NK-92 treated with Interleukin-12 subunit alpha and Interleukin-12 subunit beta, amount 100 ng/mL, for 24 hours (cell line): Measurements from ENCODE around the gene NLRP9.
"Not testable (repeated sequence)": the region's sequence is repeated elsewhere in the genome, so short reads cannot be mapped to it uniquely, and the experiment has no call there.

Source experiments
- DNase-seq: peaks from one replicate; lab custom pipeline; 2025; lab: John Stamatoyannopoulos, UW

NLRP9 gene

GRCh38 chr19:55738302-55738701, at the start of gene NLRP9:
NLRP9 (minus strand) TSS chr19:55738402; CDS start chr19:55738374, 28 bp downstream.
- no peak for DNase-seq

DNA sequence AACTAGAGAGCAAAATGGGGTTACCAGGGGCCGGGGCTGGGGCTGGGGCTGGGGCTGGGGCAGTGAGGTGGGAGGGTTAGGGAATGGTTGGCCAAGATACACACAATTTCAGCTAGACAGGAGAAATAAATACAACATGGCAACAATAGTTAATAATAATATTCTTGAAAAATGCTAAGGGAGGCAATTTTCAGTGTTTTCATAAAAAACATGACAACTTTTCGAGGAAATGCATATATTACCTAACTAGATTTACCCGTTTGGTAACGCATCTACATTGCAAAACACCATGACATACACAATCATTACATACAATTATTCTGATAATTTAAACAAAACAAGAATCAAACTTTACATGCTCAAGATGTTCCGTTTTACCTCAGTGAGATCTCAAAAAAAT, 42.9 kb upstream of the NLRP9 start:
- no peak for DNase-seq

GRCh38 chr19:55778331-55778730, 40.1 kb upstream of the NLRP9 start:
- no peak for DNase-seq

DNA sequence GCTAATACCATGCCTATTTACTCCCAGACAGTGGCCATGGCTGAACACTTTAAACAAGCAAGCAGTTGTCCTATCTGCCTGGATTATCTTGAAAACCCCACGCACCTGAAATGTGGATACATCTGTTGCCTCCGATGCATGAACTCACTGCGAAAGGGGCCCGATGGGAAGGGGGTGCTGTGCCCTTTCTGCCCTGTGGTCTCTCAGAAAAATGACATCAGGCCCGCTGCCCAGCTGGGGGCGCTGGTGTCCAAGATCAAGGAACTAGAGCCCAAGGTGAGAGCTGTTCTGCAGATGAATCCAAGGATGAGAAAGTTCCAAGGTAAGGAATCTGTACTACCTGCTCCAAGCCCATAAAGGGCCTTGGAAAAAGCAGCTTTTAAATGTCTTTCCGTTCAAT, 39.3 kb upstream of the NLRP9 start:
- no peak for DNase-seq

- DNase-seq = not testable (repeated sequence)
Observed at GRCh38 chr19:55769632-55770031, 31.4 kb upstream of the NLRP9 start.

DNA sequence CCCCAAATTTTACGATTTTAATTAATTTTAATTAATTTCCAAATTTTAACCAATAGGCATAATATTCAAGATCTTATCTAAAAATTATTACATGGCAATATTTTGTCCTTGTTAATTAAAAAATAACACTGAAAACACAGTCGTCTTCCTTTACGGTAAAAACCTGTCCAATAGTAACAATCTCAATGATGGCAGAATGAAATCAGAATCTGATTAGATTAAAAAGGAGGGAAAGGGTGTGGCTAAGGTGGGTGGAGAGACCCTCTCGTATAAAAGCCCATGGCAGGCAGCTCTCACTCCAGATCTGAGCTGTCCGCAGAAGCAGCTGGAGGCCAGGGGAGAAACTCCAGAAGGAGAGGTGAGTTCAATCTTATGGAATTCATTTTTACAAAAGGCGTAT, 30.6 kb upstream of the NLRP9 start, which contains the start of gene RFPL4AL1:
TSS of gene RFPL4AL1 (plus strand) at position 301 of the 400 bp plus-strand sequence. CDS start 2,687 bp downstream, outside the sequence.
- DNase-seq = not testable (repeated sequence)

- no peak for DNase-seq
Observed at GRCh38 chr19:55766466-55766865, 28.3 kb upstream of the NLRP9 start.

DNA sequence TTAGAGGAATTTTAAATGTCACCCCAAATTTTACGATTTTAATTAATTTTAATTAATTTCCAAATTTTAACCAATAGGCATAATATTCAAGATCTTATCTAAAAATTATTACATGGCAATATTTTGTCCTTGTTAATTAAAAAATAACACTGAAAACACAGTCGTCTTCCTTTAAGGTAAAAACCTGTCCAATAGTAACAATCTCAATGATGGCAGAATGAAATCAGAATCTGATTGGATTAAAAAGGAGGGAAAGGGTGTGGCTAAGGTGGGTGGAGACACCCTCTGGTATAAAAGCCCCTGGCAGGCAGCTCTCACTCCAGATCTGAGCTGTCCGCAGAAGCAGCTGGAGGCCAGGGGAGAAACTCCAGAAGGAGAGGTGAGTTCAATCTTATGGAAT, 20.6 kb upstream of the NLRP9 start, which contains the start of gene RFPL4A:
TSS of gene RFPL4A (plus strand) at position 301 of the 400 bp plus-strand sequence. CDS start 2,704 bp downstream, outside the sequence.
- not testable (repeated sequence) for DNase-seq

DNA sequence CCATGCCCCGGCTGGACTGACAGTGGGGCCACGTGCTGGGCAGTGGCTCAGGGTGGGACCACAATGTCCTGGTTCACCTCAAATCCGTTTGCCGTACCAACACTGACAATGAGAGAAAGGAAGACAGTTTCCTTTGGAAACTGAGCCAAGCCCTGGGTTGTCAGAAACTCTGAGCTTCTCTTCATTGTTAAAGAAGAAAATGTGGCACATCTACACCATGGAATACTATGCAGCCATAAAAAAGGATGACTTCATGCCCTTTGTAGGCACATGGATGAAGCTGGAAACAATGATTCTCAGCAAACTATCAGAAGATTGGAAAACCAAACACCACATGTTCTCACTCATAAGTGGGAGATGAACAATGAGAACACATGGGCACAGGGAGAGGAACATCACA, 18.6 kb upstream of the NLRP9 start:
- DNase-seq = not testable (repeated sequence)

- DNase-seq = no peak
Observed at GRCh38 chr19:55753401-55753800, 15.2 kb upstream of the NLRP9 start.

GRCh38 chr19:55750715-55751114, 12.5 kb upstream of the NLRP9 start:
- no peak for DNase-seq

DNA sequence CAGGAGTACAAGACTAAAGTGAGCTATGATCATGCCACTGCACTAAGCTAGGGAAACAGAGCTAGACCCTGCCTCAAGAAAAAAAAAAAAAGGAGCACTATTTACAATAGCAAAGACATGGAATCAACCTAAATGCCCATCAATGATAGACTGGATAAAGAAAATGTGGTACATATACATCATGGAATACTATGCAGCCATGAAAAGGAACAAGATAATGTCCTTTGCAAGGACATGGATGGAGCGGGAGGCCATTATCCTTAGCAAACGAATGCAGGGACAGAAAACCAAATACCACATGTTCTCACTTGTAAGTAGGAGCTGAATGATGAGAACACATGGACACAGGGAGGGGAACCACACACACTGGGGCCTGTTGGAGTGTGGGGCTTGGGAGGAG, 7.8 kb downstream of the NLRP9 start:
- DNase-seq = not testable (repeated sequence)

GRCh38 chr19:55723491-55723890, 14.7 kb downstream of the NLRP9 start:
- no peak for DNase-seq

GRCh38 chr19:55720801-55721200, 17.4 kb downstream of the NLRP9 start:
- no peak for DNase-seq

DNA sequence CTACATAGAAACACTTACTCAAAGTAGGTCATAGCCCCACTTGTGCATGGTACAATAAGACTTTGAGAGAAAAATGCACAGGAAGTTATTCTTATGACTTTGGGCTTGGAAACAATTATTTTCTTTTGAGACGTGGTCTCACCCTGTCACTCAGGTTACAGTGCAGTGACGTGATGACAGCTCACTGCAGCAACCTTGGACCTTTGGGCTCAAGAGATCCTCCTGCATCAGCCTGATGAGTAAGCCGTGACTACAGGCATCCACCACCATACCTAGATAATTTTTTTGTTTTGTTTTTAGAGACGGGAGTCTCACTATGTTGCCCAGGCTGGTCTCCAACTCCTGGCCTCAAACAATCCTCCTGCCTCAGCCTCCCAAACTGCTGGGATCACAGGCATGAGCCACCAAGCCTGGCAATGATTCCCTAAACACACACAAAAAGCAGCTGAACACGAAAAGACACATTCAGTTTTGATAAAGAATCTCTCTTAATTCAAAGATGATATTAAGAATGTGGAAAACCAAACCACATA, 17.9 kb downstream of the NLRP9 start:
- no peak for DNase-seq

DNA sequence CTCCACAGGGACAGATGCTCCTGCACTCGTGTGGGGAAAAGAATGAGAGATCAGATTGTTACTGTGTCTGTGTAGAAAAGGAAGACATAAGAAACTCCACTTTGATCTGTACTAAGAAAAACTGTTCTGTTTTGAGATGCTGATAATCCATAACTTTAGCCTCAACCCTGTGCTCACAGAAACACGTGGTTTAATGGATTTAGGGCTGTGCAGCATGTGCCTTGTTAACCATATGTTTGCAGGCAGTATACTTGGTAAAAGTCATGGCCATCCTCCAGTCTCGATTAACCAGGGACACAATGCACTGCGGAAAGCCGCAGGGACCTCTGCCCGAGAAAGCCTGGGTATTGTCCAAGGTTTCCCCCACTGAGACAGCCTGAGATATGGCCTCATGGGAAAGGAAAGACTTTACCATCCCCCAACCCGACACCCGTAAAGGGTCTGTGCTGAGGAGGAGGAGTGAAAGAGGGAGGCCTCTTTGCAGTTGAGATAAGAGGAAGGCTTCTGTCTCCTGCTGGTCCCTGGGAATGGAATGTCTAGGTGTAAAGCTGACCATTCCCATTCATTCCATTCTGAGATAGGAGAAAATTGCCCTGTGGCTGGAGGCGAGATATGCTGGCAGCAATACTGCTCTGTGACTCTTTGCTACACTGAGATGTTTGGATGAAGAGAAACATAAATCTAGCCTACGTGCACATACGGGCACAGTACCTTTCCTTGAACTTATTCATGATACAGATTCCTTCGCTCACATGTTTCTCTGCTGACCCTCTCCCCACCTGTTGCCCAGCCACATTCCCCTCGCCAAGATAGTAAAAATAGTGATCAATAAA, 20.1 kb downstream of the NLRP9 start:
- not testable (repeated sequence) for DNase-seq

DNA sequence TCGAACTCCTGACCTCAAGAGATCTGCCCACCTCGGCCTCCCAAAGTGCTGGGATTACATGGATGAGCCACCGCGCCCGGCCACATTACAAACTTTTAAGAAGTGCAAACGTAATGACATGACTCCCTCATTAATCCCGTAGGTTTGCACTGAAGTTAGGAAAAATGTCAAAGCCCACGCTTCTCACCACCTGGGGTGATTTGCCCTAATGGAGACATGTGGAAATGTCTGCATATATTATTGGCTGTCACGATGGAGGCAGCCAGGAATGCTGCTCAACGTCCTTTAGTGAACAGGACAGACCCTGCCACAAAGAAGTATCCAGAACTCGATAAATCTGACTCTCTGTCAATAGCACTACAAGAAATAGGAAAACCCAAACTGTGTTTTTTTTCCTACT, 21.0 kb downstream of the NLRP9 start:
- DNase-seq = no peak

DNA sequence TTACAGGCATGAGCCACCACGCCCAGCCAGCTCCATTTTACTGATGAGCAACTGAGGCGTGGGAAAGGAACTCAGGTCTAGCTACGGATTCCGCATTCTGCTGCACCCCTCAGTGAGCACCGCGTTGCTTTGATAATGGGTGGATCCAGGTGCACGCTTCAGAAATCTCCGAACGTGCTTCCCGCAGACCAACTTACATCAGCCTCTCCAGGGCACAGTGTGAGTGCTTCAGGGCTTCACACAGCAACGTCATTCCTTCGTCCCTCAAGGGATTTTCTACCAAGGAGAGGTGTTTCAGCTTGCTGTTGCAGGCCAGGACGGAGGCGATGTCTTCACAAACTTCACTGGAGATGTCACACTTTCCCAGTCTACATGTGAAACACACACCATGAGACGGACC, 21.7 kb downstream of the NLRP9 start:
- DNase-seq = no peak

GRCh38 chr19:55712804-55713631, 25.2 kb downstream of the NLRP9 start:
- no peak for DNase-seq

DNA sequence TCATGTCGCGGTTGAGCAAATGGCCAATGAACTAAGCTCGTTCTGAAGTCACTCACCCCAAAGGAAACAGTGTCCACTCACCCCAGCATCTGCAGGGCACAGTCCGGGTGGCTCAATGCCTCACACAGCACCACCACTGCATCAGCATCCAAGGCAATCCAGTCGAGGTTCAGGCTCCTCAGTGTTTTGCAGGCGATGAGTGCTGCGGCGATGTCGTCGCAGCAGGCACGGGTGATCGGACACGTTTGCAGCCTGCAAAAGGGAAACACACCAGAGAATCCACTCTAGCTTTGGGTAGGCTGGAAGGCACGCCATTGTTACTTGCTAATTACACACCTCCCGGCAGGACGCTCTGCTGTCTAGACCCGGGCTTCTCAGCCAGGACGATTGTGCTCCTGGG, 26.5 kb downstream of the NLRP9 start:
- no peak for DNase-seq

GRCh38 chr19:55705972-55706371, 32.2 kb downstream of the NLRP9 start:
- DNase-seq = no peak

DNA sequence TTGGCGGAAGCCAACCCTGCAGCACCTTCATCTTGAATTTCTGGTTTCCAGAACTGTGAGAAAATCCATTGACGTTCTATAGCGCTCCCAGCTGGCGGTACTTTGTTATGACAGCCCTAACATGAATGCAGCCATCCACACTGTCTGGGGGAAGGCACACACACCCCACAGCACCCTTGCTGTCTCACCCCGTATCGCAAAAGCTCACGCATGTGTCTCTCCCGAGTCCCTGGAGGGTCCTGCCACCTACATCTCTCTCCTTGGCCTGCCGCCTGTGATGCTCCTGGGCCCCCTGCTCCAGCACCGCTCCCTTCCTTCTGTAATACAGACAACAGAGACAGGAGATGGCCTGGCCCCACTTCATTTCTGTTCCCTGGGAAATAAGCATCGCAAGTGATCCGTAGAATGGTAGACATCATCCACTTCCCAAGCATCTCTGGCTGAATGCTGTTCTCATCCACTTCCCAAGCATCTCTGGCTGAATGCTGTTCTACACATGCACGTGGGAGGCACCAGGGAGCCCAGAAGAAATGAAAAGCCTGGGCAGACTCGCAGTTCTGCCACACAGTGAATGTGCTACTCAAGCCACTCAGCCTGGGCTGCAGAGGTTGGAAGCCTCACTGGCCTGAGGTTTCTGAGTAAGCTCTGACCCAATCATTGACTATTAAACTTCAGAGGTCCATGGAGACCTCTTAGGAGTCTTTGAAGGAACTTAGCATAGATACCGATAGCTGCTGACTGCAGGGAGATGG, 33.5 kb downstream of the NLRP9 start:
- DNase-seq = no peak
